ENCODE data around the gene PCDHA12.

- TF ChIP-seq TRIM24 (IDR thresholded peaks at IDR 0.05) (no peak), CBX1 (IDR thresholded peaks at IDR 0.05; ENCODE audit: low read depth) (no peak)
Observed at GRCh38 chr5:140862441-140863295, 12.4 kb upstream of the PCDHA12 start.
